ENCODE measurements around the gene PKD2. TPM values are rescaled to one million over a fixed set of nuclear protein-coding genes. Genes with fewer than 3 reads are reported as not detected.

PKD2 gene
- total RNA-seq, 1 donor from 2014 or later = 47.5 TPM

GRCh38 chr4:88008743-88009171 lies 1.3 kb downstream of the PKD2 start:
- no peaks in the 10 kb centered on the region for H3K9me3 Mint-ChIP-seq
- no peak for DNase-seq (ENCODE audit: extremely low spot score, unreplicated experiment)
- peak overlapping the region; percentile 78 for H3K27ac Mint-ChIP-seq
- H3K27me3 Mint-ChIP-seq = peaks cover 7% of the 10 kb centered on the region
- H3K36me3 Mint-ChIP-seq = peaks cover 15% of the 10 kb centered on the region
- no peak for TF ChIP-seq CTCF (conservative IDR thresholded peaks at IDR 0.05)
- peak overlapping the region; percentile 92 for H3K4me3 Mint-ChIP-seq
- peaks cover 39% of the 10 kb centered on the region for H3K4me1 Mint-ChIP-seq (ENCODE audit: unreplicated experiment)

GRCh38 chr4:88009871-88010270 lies 2.4 kb downstream of the PKD2 start:
- Mint-ChIP-seq H3K4me1 (ENCODE audit: unreplicated experiment) (peaks cover 45% of the 10 kb centered on the region), H3K4me3 (no peak overlapping the region), H3K9me3 (no peaks in the 10 kb centered on the region), H3K27me3 (peaks cover 7% of the 10 kb centered on the region), H3K27ac (no peak overlapping the region), H3K36me3 (peaks cover 19% of the 10 kb centered on the region)
- no peak for DNase-seq (ENCODE audit: extremely low spot score, unreplicated experiment)
- no peak for TF ChIP-seq CTCF (conservative IDR thresholded peaks at IDR 0.05)

DNA sequence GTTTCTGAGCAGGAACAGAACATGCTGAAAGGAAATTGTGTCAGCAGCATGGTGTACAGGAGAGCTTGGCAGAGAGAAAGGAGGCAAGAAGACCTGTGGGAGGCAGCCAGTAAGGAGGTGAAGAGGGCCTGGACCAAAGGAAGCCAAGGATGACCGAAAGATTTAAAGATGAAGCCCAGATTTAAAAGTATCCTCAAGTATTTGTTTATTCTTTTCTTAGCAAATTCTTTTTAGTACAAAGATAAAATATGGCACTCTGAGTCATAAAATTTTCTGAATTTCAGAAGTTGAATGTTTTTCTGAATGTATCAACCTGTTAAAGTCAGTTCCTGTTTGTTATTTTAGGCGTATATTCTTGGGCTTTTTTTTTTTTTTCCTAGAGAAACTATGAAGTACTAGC lies 3.5 kb downstream of the PKD2 start:
- no peak for DNase-seq (ENCODE audit: extremely low spot score, unreplicated experiment)
- Mint-ChIP-seq H3K36me3 (peaks cover 22% of the 10 kb centered on the region), H3K9me3 (no peaks in the 10 kb centered on the region), H3K27ac (peak overlapping the region; percentile 20), H3K27me3 (peaks cover 7% of the 10 kb centered on the region), H3K4me3 (peak overlapping the region; percentile 74), H3K4me1 (ENCODE audit: unreplicated experiment) (peaks cover 48% of the 10 kb centered on the region)
- no peak for TF ChIP-seq CTCF (conservative IDR thresholded peaks at IDR 0.05)

- Mint-ChIP-seq H3K27me3 (no peaks in the 10 kb centered on the region), H3K4me3 (no peak overlapping the region), H3K27ac (no peak overlapping the region), H3K36me3 (peaks cover 24% of the 10 kb centered on the region), H3K4me1 (ENCODE audit: unreplicated experiment) (peaks cover 48% of the 10 kb centered on the region), H3K9me3 (no peaks in the 10 kb centered on the region)
- TF ChIP-seq CTCF (conservative IDR thresholded peaks at IDR 0.05) = no peak
- DNase-seq (ENCODE audit: extremely low spot score, unreplicated experiment) = no peak
Observed at GRCh38 chr4:88012647-88013046, 5.2 kb downstream of the PKD2 start.

DNA sequence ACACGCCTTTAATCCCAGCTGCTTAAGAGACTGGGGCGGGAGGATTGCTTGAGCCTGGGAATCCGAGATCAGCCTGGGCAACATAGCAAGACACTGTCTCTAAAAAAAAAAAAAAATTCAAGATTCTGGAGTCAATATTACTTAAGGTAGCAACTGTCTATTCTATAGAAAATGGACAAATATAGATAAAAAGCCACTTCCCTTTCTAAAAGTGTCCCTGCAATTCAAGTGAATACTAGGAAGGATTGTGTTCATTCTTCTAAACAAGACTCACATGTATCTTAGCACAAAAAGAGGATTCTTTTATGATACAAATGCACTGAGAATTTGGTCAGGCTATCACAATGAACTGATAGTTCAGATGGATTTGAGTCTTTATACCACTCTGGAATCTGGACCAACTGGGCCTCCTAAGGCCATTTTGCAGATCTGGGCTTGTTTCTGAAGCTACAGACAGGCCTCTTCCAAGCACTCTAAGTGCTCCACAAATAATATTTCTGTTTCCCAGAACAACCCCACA lies 7.0 kb downstream of the PKD2 start:
- H3K4me3 Mint-ChIP-seq = no peak overlapping the region
- H3K36me3 Mint-ChIP-seq = peaks cover 36% of the 10 kb centered on the region
- DNase-seq (ENCODE audit: extremely low spot score, unreplicated experiment) = no peak
- no peaks in the 10 kb centered on the region for H3K27me3 Mint-ChIP-seq
- no peak for TF ChIP-seq CTCF (conservative IDR thresholded peaks at IDR 0.05)
- no peak overlapping the region for H3K27ac Mint-ChIP-seq
- no peaks in the 10 kb centered on the region for H3K9me3 Mint-ChIP-seq
- peaks cover 56% of the 10 kb centered on the region for H3K4me1 Mint-ChIP-seq (ENCODE audit: unreplicated experiment)
